ENCODE data around the gene ISOC2. TPM values are rescaled to one million over a fixed set of nuclear protein-coding genes. Genes with fewer than 3 reads are reported as not detected.

The ISOC2 gene
- total and polyA plus RNA-seq, 9 of the 15 experiments (the other 6 are each of a cell fraction or from before 2014, with no cell fraction given), result 1.2 to 229 (median 58.3) TPM

DNA sequence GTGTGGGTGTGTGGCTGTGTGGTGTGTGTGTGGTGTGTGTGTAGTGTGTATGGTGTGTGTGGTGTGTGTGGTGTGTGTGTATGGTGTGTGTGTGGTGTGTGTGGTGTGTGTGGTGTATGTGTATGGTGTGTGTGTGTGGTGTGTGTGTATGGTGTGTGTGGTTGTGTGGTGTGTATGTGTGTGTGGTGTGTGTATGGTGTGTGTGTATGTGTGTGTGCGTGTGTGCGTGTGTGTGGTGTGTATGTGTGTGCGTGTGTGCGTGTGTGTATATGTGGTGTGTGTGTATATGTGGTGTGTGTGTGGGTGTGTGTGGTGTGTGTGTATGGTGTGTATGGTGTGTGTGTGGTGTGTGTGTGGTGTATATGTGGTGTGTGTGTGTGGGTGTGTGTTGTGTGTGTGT lies 26.4 kb downstream of the ISOC2 start:
- ChIA-PET POLR2A (no interaction called here), CTCF (ENCODE audit: low intra/inter-chr PET ratio) (no interaction called here)
- H3K27me3 ChIP-seq (ENCODE audit: control insufficient read depth in 2 of 2, insufficient read depth in 2 of 2, low read length in 2 of 2), result peaks cover 0 to 11% of the 10 kb centered on the region in 2 experiments; a peak in 2 of 5 replicates
- no peak for ATAC-seq
- no peak overlapping the region for H2AFZ ChIP-seq (ENCODE audit: low read depth, low read length)
- H3K9ac ChIP-seq (ENCODE audit: insufficient read depth in 1 of 2, low read depth in 2 of 2, low read length in 2 of 2), result no peak overlapping the region
- BruUV-seq (replicated peaks), result no TSS peak
- no peak overlapping the region for H3K27ac ChIP-seq (ENCODE audit: extremely low read depth, low read depth, low read length)
- H4K20me1 ChIP-seq (replicated peaks; ENCODE audit: control insufficient read depth, insufficient read depth, low read length), result peaks cover 14% of the 10 kb centered on the region
- TF ChIP-seq ZNF408 (CRISPR knock-in tag; IDR thresholded peaks at IDR 0.05; ENCODE audit: low read depth) (no peak), EHMT2 (IDR thresholded peaks at IDR 0.05) (0 out of 2 replicates have a peak, but pooled peaks have one; percentile 8), PHF20 (IDR thresholded peaks at IDR 0.05; ENCODE audit: partially characterized antibody) (peak; percentile 59), SMC3 (conservative IDR thresholded peaks at IDR 0.05; ENCODE audit: insufficient read depth, low read depth, low read length) (no peak)
- TF ChIP-seq, protein P1, sequence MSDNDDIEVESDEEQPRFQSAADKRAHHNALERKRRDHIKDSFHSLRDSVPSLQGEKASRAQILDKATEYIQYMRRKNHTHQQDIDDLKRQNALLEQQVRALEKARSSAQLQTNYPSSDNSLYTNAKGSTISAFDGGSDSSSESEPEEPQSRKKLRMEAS (CRISPR knock-in tag; IDR thresholded peaks at IDR 0.05), result 0 out of 2 replicates have a peak, but pooled peaks have one; percentile 25
- TF ChIP-seq, protein P2, sequence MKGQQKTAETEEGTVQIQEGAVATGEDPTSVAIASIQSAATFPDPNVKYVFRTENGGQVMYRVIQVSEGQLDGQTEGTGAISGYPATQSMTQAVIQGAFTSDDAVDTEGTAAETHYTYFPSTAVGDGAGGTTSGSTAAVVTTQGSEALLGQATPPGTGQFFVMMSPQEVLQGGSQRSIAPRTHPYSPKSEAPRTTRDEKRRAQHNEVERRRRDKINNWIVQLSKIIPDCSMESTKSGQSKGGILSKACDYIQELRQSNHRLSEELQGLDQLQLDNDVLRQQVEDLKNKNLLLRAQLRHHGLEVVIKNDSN (CRISPR knock-in tag; IDR thresholded peaks at IDR 0.05), result 0 out of 2 replicates have a peak, but pooled peaks have one; percentile 28
- TF ChIP-seq, protein P3, sequence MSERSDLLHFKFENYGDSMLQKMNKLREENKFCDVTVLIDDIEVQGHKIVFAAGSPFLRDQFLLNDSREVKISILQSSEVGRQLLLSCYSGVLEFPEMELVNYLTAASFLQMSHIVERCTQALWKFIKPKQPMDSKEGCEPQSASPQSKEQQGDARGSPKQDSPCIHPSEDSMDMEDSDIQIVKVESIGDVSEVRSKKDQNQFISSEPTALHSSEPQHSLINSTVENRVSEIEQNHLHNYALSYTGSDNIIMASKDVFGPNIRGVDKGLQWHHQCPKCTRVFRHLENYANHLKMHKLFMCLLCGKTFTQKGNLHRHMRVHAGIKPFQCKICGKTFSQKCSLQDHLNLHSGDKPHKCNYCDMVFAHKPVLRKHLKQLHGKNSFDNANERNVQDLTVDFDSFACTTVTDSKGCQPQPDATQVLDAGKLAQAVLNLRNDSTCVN (CRISPR knock-in tag; IDR thresholded peaks at IDR 0.05), result 0 out of 2 replicates have a peak, but pooled peaks have one; percentile 47
- H3K9me1 ChIP-seq (ENCODE audit: control insufficient read depth, insufficient read depth, low read length), result no peaks in the 10 kb centered on the region
- H3K4me2 ChIP-seq (ENCODE audit: insufficient read depth, low read length), result no peak overlapping the region
- DNase-seq (ENCODE audit: extremely low read depth in 1 of 4, low spot score in 3 of 4), result no peak
- H3K36me3 ChIP-seq (ENCODE audit: control insufficient read depth, insufficient read depth, low read length), result no peaks in the 10 kb centered on the region
- no peaks in the 10 kb centered on the region for H3K79me2 ChIP-seq (ENCODE audit: control insufficient read depth, insufficient read depth, low read length)
- peaks cover under 1 to 18% of the 10 kb centered on the region in 2 experiments; a peak in 4 of 5 replicates for H3K4me1 ChIP-seq (replicated peaks in 1 of 2; ENCODE audit: control insufficient read depth in 2 of 2, insufficient read depth in 2 of 2, low read length in 2 of 2)
- FAIRE-seq, result peak; percentile 94
- WGBS (ENCODE audit: insufficient coverage, low coverage, missing lambda C conversion rate), result no CpG with 5 or more reads among the region's 4 CpGs
- intact Hi-C loops (cut with micrococcal nuclease), result no loop called here
- in situ Hi-C loops (cut with MboI), result loop anchor here (25.0 kb wide), 1 partner anchor 773 kb away; the partner anchor contains the start of gene LILRB4
- no peak overlapping the region for H3K4me3 ChIP-seq
- no peaks in the 10 kb centered on the region for H3K9me3 ChIP-seq (replicated peaks; ENCODE audit: control insufficient read depth, insufficient read depth, low read depth, low read length)
